Activated CD4-positive, alpha-beta T cell treated with anti-CD3 and anti-CD28 coated beads for 36 hours (primary cell): ENCODE results near the gene MYL6B. TPM values are rescaled to one million over a fixed set of nuclear protein-coding genes. Genes with fewer than 3 reads are reported as not detected.
"Not testable (repeated sequence)": the region's sequence is repeated elsewhere in the genome, so short reads cannot be mapped to it uniquely, and the experiment has no call there.

Experiments
- ATAC-seq: fragments of 200-7000 bp; cut with Tn5 transposase; one replicate; pipeline ENCODE4 v1.10.0; 2021; ENCODE audit warnings: mild to moderate bottlenecking, moderate library complexity
- CTCF ChIA-PET: fragments of 350-600 bp; sonication (Branson Sonifier 250); formaldehyde crosslinking; loops from one replicate; lab custom pipeline; 2021; ENCODE audit warnings: antibody characterized with exemption; lab: Charles Lee
- POLR2A ChIA-PET: fragments of 350-600 bp; sonication (Branson Sonifier 250); formaldehyde crosslinking; loops from one replicate; lab custom pipeline; 2021; ENCODE audit warnings: antibody characterized with exemption, inconsistent platforms; lab: Charles Lee
- DNase-seq: peaks from one replicate; pipeline ENCODE4 v3.0.0-alpha.2; 2020
- H3K27ac Mint-ChIP-seq: one replicate; pipeline ENCODE4 v1.8.0; 2021; ENCODE audit warnings: mixed read lengths
- H3K27me3 Mint-ChIP-seq: one replicate; pipeline ENCODE4 v1.8.0; 2021; ENCODE audit warnings: mixed read lengths
- H3K36me3 Mint-ChIP-seq: one replicate; pipeline ENCODE4 v1.8.0; 2021; ENCODE audit warnings: low read depth, mixed read lengths
- H3K4me1 Mint-ChIP-seq: one replicate; pipeline ENCODE4 v1.8.0; 2021; ENCODE audit warnings: mixed read lengths
- H3K4me3 Mint-ChIP-seq: one replicate; pipeline ENCODE4 v1.8.0; 2021; ENCODE audit warnings: mild to moderate bottlenecking, moderate library complexity, mixed read lengths
- H3K9me3 Mint-ChIP-seq: one replicate; pipeline ENCODE4 v1.8.0; 2021; ENCODE audit warnings: low read depth, mixed read lengths
- intact Hi-C, 2 experiments: fragments of 100-400 bp; cut with DNase I in 1 of 2; cut with micrococcal nuclease in 1 of 2; formaldehyde crosslinking; loops; one replicate each; pipeline versions ENCODE4 v1.14.2 to v1.15.1; 2022 to 2024; cut with DNase I, micrococcal nuclease
- total RNA-seq, 2 experiments: library from RNA; stranded (reverse); gene quantifications; one replicate each; pipeline ENCODE4 v1.2.3, GENCODE V29; 2021

Gene MYL6B
- total RNA-seq, 2 experiments from 2014 or later, result 76.3 to 79.3 TPM

DNA sequence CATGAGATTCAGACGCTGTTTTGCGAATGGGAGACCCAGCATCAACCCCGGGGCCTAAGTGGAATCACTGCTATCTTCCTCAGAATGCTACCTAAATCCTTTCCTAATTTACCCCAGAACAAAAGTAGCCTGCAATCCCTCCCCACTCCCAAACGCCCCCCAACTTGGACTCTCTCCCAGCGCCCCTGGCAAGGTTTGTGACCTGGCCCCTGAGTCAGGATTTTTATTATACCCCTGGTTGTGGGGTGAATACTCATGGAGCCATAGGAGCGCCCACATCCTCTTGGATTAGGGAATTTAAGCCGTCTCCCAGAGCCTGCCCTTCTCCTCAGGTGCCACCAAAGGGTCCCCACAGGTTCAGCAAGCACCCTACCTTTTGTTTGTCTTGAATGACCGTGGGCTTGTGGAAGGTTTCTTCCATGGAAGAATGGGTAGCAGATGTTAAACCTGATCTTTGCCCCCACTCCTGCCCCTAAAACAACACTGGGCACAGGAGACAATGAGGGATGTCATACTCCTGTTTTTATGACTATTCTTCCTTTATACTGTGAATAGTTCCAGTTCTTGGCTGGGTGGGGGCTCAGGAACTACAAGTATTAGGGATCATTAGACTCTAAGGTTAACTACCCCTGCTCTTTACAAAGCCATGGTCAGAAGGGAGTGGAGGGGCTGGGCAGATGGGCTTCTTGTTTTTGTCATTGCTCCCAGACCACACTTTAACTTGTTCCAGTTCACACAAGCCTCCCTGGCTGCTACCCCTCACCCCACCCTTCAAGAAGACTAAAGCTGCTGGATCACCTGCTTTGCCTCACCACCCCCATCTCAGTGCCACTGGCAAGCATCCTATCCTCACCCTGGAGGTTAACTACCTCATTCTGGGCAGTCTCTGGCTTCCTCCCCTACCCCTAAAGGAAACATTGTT, 630 bp downstream of the MYL6B start:
- POLR2A ChIA-PET, result no interaction called here
- intact Hi-C loops, result loop anchor here (1.0 to 10.0 kb wide), 15 partner anchors 25 to 932 kb away; partner anchors contain the start of genes ESYT1 (in 2 of the 2), PA2G4 (in 2 of the 2), SMARCC2 (in 2 of the 2) and ANKRD52 (in 1 of the 2)
- Mint-ChIP-seq H3K36me3 (peaks cover 12% of the 10 kb centered on the region), H3K4me3 (peak overlapping the region; percentile 88), H3K4me1 (peaks cover 29% of the 10 kb centered on the region), H3K9me3 (no peaks in the 10 kb centered on the region), H3K27me3 (no peaks in the 10 kb centered on the region), H3K27ac (peak overlapping the region; percentile 99)
- CTCF ChIA-PET, result no interaction called here
- ATAC-seq (no peak), DNase-seq (no peak)

GRCh38 chr12:56153678-56154065, 1.3 kb downstream of the MYL6B start:
- no peak for ATAC-seq
- intact Hi-C loops, result loop anchor here (2.0 to 10.0 kb wide), 4 partner anchors 34 to 931 kb away; partner anchors contain the start of genes NAB2 (in 1 of the 2), PYM1 (in 1 of the 2), SMARCC2 (in 1 of the 2) and STAT2 (in 1 of the 2)
- CTCF ChIA-PET, result interaction anchor here (0.6 to 2.0 kb wide), 2 partner anchors 34 to 45 kb away, joined by 3 to 8 read pairs; no protein-coding TSS in a partner anchor
- peaks cover 18% of the 10 kb centered on the region for H3K36me3 Mint-ChIP-seq
- no peak for DNase-seq
- peaks cover 29% of the 10 kb centered on the region for H3K4me1 Mint-ChIP-seq
- POLR2A ChIA-PET, result no interaction called here
- no peaks in the 10 kb centered on the region for H3K9me3 Mint-ChIP-seq
- H3K27me3 Mint-ChIP-seq, result no peaks in the 10 kb centered on the region
- peak overlapping the region; percentile 88 for H3K4me3 Mint-ChIP-seq
- H3K27ac Mint-ChIP-seq, result peak overlapping the region; percentile 99

DNA sequence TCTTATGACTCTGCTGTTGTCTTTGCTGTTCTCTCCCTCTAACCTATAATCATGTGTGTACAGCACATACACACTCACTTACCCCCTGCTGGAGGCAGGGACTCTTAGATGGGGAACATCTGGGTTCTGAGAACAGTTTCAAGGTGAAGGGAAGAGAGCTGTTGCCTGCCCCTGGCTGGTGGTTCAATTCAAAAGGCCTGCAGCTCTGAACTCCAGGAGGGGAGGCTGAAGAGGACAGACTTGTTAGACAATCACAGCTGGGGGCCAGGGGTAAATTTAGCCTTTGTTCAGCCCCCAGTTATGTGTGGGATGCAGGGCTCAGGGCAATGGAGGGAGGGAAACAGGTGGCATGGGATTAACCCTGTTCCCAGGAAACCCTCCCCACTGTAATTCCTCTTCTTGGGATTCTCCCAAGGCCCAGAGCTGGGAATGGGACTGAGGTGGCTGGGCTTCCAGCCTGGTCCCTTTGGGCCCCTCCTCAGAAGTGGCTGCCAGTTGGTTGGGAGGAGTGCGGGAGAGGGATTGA, 1.9 kb downstream of the MYL6B start:
- DNase-seq (no peak), ATAC-seq (no peak)
- Mint-ChIP-seq H3K36me3 (peaks cover 24% of the 10 kb centered on the region), H3K9me3 (no peaks in the 10 kb centered on the region), H3K27me3 (no peaks in the 10 kb centered on the region), H3K27ac (no peak overlapping the region), H3K4me1 (peaks cover 29% of the 10 kb centered on the region), H3K4me3 (no peak overlapping the region)
- CTCF ChIA-PET, result interaction anchor here (0.5 to 2.0 kb wide), 5 partner anchors 22 to 45 kb away, joined by 3 to 8 read pairs (median 3); partner anchors contain the start of gene ESYT1
- intact Hi-C loops, result loop anchor here (5.0 to 10.0 kb wide), 2 partner anchors 33 to 930 kb away; partner anchors contain the start of genes NAB2 (in 1 of the 2) and SMARCC2 (in 1 of the 2)
- POLR2A ChIA-PET, result interaction anchor here (0.8 kb wide), 1 partner anchor 36 kb away, joined by 3 read pairs; the partner anchor contains the start of gene ZC3H10

GRCh38 chr12:56154818-56155217, 2.4 kb downstream of the MYL6B start:
- no peak overlapping the region for H3K27ac Mint-ChIP-seq
- ATAC-seq (no peak), DNase-seq (no peak)
- no peaks in the 10 kb centered on the region for H3K9me3 Mint-ChIP-seq
- H3K27me3 Mint-ChIP-seq, result no peaks in the 10 kb centered on the region
- H3K4me3 Mint-ChIP-seq, result no peak overlapping the region
- peaks cover 30% of the 10 kb centered on the region for H3K36me3 Mint-ChIP-seq
- POLR2A ChIA-PET, result interaction anchor here (0.8 to 1.2 kb wide), 2 partner anchors 27 to 37 kb away, joined by 3 to 4 read pairs; partner anchors contain the start of genes ESYT1 and ZC3H10
- CTCF ChIA-PET, result interaction anchor here (0.5 to 2.0 kb wide), 4 partner anchors 22 to 35 kb away, joined by 3 to 8 read pairs (median 5); partner anchors contain the start of gene ESYT1
- intact Hi-C loops, result loop anchor here (5.0 to 10.0 kb wide), 2 partner anchors 32 to 930 kb away; partner anchors contain the start of genes NAB2 (in 1 of the 2) and SMARCC2 (in 1 of the 2)
- H3K4me1 Mint-ChIP-seq, result peaks cover 30% of the 10 kb centered on the region

DNA sequence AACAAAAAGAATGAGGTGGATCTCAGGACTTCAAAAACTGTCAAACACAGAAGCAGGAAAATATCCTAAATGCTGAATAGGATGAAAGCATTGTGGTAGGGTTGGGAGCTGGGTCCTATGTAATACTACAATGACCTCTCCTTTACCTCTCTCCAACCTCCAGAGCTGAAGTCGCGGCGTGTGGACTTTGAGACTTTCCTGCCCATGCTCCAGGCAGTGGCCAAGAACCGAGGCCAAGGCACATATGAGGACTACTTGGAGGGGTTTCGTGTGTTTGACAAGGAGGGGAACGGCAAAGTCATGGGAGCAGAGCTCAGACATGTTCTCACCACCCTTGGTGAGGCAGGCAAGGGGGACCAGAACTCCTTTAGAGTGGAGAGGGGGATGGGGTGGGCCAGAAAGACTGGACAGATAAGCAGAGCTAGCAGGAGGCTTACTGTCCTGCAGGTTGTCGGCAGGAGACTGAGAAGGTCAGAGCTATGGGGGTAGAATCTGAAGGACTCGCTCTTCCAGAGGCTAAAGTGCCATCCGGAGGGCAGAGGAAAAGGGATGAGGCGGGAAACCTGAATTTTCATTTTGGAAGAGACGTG, 3.0 kb downstream of the MYL6B start:
- no peak overlapping the region for H3K4me3 Mint-ChIP-seq
- H3K36me3 Mint-ChIP-seq, result peaks cover 35% of the 10 kb centered on the region
- ChIA-PET CTCF (interaction anchor here (0.8 to 2.0 kb wide), 4 partner anchors 10 to 35 kb away, joined by 3 to 8 read pairs (median 6); partner anchors contain the start of gene ESYT1), POLR2A (interaction anchor here (1.2 kb wide), 1 partner anchor 28 kb away, joined by 4 read pairs; the partner anchor contains the start of gene ESYT1)
- no peak for ATAC-seq
- no peak for DNase-seq
- no peak overlapping the region for H3K27ac Mint-ChIP-seq
- H3K27me3 Mint-ChIP-seq, result no peaks in the 10 kb centered on the region
- no peaks in the 10 kb centered on the region for H3K9me3 Mint-ChIP-seq
- H3K4me1 Mint-ChIP-seq, result peaks cover 32% of the 10 kb centered on the region
- intact Hi-C loops, result loop anchor here in 1 of 2 experiments (10.0 kb wide), 1 partner anchor 929 kb away; the partner anchor contains the start of gene NAB2

- DNase-seq, ATAC-seq, H3K9me3 Mint-ChIP-seq, H3K27me3 Mint-ChIP-seq: not testable (repeated sequence)
- intact Hi-C loops, result loop anchor here in 1 of 2 experiments (10.0 kb wide), 1 partner anchor 928 kb away; the partner anchor contains the start of gene NAB2
- POLR2A ChIA-PET, result interaction anchor here (0.6 to 0.7 kb wide), 2 partner anchors 10 to 1691 kb away, joined by 3 to 8 read pairs; no protein-coding TSS in a partner anchor
- peak overlapping the region; percentile 99 for H3K4me3 Mint-ChIP-seq
- peaks cover 46% of the 10 kb centered on the region for H3K36me3 Mint-ChIP-seq
- CTCF ChIA-PET, result interaction anchor here (0.6 to 1.4 kb wide), 4 partner anchors 8 to 308 kb away, joined by 3 to 12 read pairs (median 4); partner anchors contain the start of genes ERBB3 and ZC3H10
- H3K4me1 Mint-ChIP-seq, result peaks cover 31% of the 10 kb centered on the region
- peak overlapping the region; percentile 96 for H3K27ac Mint-ChIP-seq
Observed at GRCh38 chr12:56156464-56157200, 4.2 kb downstream of the MYL6B start.

DNA sequence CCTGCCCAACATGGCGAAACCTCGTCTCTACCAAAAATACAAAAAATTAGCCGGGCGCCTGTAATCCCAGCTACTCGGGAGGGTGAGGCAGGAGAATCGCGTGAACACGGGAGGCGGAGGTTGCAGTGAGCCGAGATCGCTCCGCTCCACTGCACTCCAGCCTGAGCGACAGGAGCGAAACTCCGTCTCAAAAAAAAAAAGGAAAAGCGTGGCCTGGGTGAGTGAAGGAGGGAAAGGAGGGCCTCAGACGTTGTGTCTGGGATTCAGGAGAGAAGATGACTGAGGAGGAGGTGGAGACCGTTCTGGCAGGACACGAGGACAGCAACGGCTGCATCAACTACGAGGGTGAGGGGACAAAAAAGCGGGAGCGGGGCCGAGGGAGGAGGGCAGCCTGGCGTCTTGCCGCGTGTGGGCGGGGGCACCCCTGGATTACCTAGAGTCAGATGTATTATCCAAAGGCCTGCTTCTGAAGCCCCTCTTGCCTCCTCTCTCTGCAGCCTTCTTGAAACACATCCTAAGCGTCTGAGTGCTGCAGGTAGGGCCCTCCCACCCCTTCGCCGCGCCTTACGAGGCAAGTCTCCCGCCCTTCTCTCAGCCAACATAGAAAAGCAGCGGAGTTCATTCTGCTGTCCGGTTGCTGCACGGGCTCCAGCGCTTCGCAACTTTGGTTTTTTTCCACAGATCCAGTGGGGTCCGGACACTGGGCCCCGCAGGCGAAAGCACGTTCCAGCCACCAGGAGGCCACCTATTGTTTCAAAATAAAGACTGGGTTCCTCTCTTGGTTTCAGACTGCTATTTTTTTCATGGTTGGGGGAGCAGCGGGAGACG, 5.0 kb downstream of the MYL6B start:
- peak overlapping the region; percentile 96 for H3K27ac Mint-ChIP-seq
- peaks cover 50% of the 10 kb centered on the region for H3K36me3 Mint-ChIP-seq
- peaks cover 32% of the 10 kb centered on the region for H3K4me1 Mint-ChIP-seq

GRCh38 chr12:56158029-56158925, 5.9 kb downstream of the MYL6B start, which contains the start of gene MYL6:
MYL6 (plus strand) TSS chr12:56158359; CDS start chr12:56158402, 43 bp downstream.
- DNase-seq, result peak; percentile 96
- intact Hi-C loops, result loop anchor here (1.0 to 10.0 kb wide), 9 partner anchors 30 to 927 kb away; partner anchors contain the start of genes ZC3H10 (in 2 of the 2), CS (in 1 of the 2), ESYT1 (in 1 of the 2) and NAB2 (in 1 of the 2)
- POLR2A ChIA-PET, result interaction anchor here (0.5 to 4.4 kb wide), 4 partner anchors 18 to 1100 kb away, joined by 3 to 19 read pairs (median 9); partner anchors contain the start of genes ESYT1 and ZC3H10
- H3K4me3 Mint-ChIP-seq, result peak within 1 kb of the TSS; percentile 99
- peak within 1 kb of the TSS; percentile 96 for H3K27ac Mint-ChIP-seq
- H3K9me3 Mint-ChIP-seq, result no peaks in the 10 kb centered on the region
- H3K27me3 Mint-ChIP-seq, result no peaks in the 10 kb centered on the region
- CTCF ChIA-PET, result interaction anchor here (0.5 to 1.8 kb wide), 10 partner anchors 9 to 223 kb away, joined by 3 to 10 read pairs (median 4); partner anchors contain the start of genes ESYT1 and SMARCC2
- peaks cover 30% of the 10 kb centered on the region for H3K4me1 Mint-ChIP-seq
- peak; percentile 85 for ATAC-seq
- peaks cover 54% of the 10 kb centered on the region for H3K36me3 Mint-ChIP-seq

More for the DNA sequence above, 5.0 kb downstream of the MYL6B start:
- ChIA-PET CTCF (interaction anchor here (0.6 to 1.8 kb wide), 6 partner anchors 21 to 307 kb away, joined by 3 to 12 read pairs (median 4); partner anchors contain the start of genes ERBB3 and ZC3H10), POLR2A (interaction anchor here (4.4 kb wide), 1 partner anchor 29 kb away, joined by 19 read pairs; the partner anchor contains the start of gene ESYT1)
- intact Hi-C loops, result loop anchor here (1.0 to 10.0 kb wide), 9 partner anchors 29 to 927 kb away; partner anchors contain the start of genes ZC3H10 (in 2 of the 2), CS (in 1 of the 2), ESYT1 (in 1 of the 2) and NAB2 (in 1 of the 2)
- no peaks in the 10 kb centered on the region for H3K9me3 Mint-ChIP-seq
- ATAC-seq, result peak; percentile 43
- DNase-seq, result peak; percentile 76
- H3K4me3 Mint-ChIP-seq, result peak overlapping the region; percentile 99
- H3K27me3 Mint-ChIP-seq, result no peaks in the 10 kb centered on the region
